NCI-H128 (cell line): ENCODE results near the gene UBE3C.

ENCODE experiments used
- DNase-seq: peaks from one replicate; lab custom pipeline; 2025; ENCODE audit not compliant: unreplicated experiment; lab: John Stamatoyannopoulos, UW

Gene UBE3C

GRCh38 chr7:157176771-157177170 is 38.0 kb downstream of the UBE3C start:
- DNase-seq: no peak

GRCh38 chr7:157177333-157177982 is 38.7 kb downstream of the UBE3C start:
- no peak for DNase-seq

GRCh38 chr7:157177983-157178381 is 39.3 kb downstream of the UBE3C start:
- DNase-seq: no peak

GRCh38 chr7:157183832-157184231 is 45.1 kb downstream of the UBE3C start:
- no peak for DNase-seq

- no peak for DNase-seq
Measured at GRCh38 chr7:157188091-157188665, 49.5 kb downstream of the UBE3C start.

- no peak for DNase-seq
Measured at GRCh38 chr7:157189405-157189804, 50.7 kb downstream of the UBE3C start.

GRCh38 chr7:157192861-157193260 is 54.1 kb downstream of the UBE3C start:
- DNase-seq: no peak

- DNase-seq: no peak
Measured at GRCh38 chr7:157193274-157193673, 54.5 kb downstream of the UBE3C start.

- no peak for DNase-seq
Measured at GRCh38 chr7:157194948-157195347, 56.2 kb downstream of the UBE3C start.

GRCh38 chr7:157195868-157196267 is 57.1 kb downstream of the UBE3C start:
- no peak for DNase-seq

GRCh38 chr7:157204134-157204533 is 65.4 kb downstream of the UBE3C start:
- DNase-seq: no peak

- DNase-seq: no peak
Measured at GRCh38 chr7:157205438-157205837, 66.7 kb downstream of the UBE3C start.

- no peak for DNase-seq
Measured at GRCh38 chr7:157208571-157209413, 70.1 kb downstream of the UBE3C start.

- no peak for DNase-seq
Measured at GRCh38 chr7:157210682-157211081, 72.0 kb downstream of the UBE3C start.

- DNase-seq: peak; percentile 35
Measured at GRCh38 chr7:157211690-157212089, 73.0 kb downstream of the UBE3C start.

- no peak for DNase-seq
Measured at GRCh38 chr7:157219154-157219553, 80.4 kb downstream of the UBE3C start.

- no peak for DNase-seq
Measured at GRCh38 chr7:157220916-157221569, 82.3 kb downstream of the UBE3C start.

- no peak for DNase-seq
Measured at GRCh38 chr7:157222687-157223086, 84.0 kb downstream of the UBE3C start.

- no peak for DNase-seq
Measured at GRCh38 chr7:157224627-157225026, 85.9 kb downstream of the UBE3C start.

- DNase-seq: no peak
Measured at GRCh38 chr7:157228864-157229422, 90.2 kb downstream of the UBE3C start.

GRCh38 chr7:157233677-157234076 is 95.0 kb downstream of the UBE3C start:
- DNase-seq: no peak
